SU-DHL-6 (cell line): Measurements from ENCODE around the gene TMEM203.

ENCODE experiments used
- CTCF ChIP-seq: fragments of 200-600 bp; sonication (generic); IDR thresholded peaks from one replicate; pipeline ENCODE4 v1.5.1; 2017; ENCODE audit warnings: antibody characterized with exemption, mild to moderate bottlenecking, low read length, moderate library complexity; ENCODE audit not compliant: insufficient read depth, poor library complexity, severe bottlenecking
- EZH2phosphoT487 ChIP-seq: fragments of 200-600 bp; sonication (generic), shearing (Covaris generic); conservative IDR thresholded peaks from 2 replicates; pipeline ENCODE4 v1.6.1; 2018; ENCODE audit warnings: mild to moderate bottlenecking, antibody characterized with exemption, low read length, moderate library complexity, mixed read lengths

DNA sequence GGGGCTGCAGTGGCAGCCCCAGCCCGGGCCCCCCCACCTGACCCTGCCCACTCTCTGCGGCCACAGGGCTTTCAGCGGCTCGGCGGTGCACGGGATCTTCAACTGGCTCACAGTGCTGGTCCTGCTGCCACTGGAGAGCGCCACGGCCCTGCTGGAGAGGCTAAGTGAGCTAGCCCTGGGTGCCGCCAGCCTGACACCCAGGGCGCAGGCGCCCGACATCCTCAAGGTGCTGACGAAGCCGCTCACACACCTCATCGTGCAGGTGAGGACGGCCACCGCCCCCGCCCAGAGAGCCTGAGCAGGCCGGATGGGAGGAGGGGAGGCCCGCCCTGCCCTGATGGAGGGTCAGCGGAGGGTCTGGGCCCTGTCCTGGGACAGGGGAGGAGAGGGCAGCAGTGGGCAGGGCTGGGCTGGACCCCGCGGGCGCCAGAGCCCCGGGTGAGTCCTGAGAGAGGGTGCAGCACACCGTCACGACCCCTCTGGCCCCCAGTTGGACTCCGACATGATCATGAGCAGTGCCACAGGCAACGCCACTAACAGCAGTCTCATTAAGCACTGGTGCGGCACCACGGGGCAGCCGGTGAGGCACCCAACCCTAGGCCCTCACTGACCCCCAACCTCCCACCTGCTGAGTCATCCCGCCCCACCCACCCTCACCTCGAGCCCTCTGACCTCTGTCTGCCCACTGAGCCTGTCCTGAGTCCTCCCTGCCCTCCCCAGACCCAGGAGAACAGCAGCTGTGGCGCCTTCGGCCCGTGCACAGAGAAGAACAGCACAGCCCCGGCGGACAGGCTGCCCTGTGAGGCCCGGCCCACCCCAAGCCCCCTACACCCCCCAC lies 27.9 kb upstream of the TMEM203 start:
- no peak for TF ChIP-seq CTCF
- no peak for TF ChIP-seq EZH2phosphoT487
